ENCODE results near the gene C2.
A peak's percentile ranks its signal among the peaks of the same experiment; 100 is the strongest.

Gene C2

GRCh38 chr6:31927242-31927862 lies at the start of gene C2:
TSS of gene C2 (plus strand) at chr6:31927717. CDS start at chr6:31927753, 36 bp downstream.
- no peak for DNase-seq

GRCh38 chr6:31878222-31878621 lies 49.3 kb upstream of the C2 start:
- no peak for DNase-seq

- DNase-seq: no peak
Observed at GRCh38 chr6:31878726-31879125, 48.8 kb upstream of the C2 start, which contains the start of gene SLC44A4. TSS of gene SLC44A4 (minus strand) at chr6:31878997. CDS start at chr6:31878980, 17 bp downstream.

- DNase-seq: no peak
Observed at GRCh38 chr6:31879143-31879542, 48.4 kb upstream of the C2 start.

- DNase-seq: no peak
Observed at GRCh38 chr6:31879901-31880300, 47.6 kb upstream of the C2 start.

GRCh38 chr6:31880616-31881015 lies 46.9 kb upstream of the C2 start:
- DNase-seq: no peak

GRCh38 chr6:31881136-31881859 lies 46.2 kb upstream of the C2 start:
- no peak for DNase-seq

GRCh38 chr6:31882344-31882743 lies 45.2 kb upstream of the C2 start:
- no peak for DNase-seq

- no peak for DNase-seq
Observed at GRCh38 chr6:31883676-31884075, 43.8 kb upstream of the C2 start.

- no peak for DNase-seq
Observed at GRCh38 chr6:31884528-31885035, 42.9 kb upstream of the C2 start.

GRCh38 chr6:31886541-31886991 lies 41.0 kb upstream of the C2 start:
- no peak for DNase-seq

GRCh38 chr6:31887173-31888007 lies 40.1 kb upstream of the C2 start:
- DNase-seq: no peak

GRCh38 chr6:31888276-31889258 lies 39.0 kb upstream of the C2 start:
- DNase-seq: peak; percentile 61

GRCh38 chr6:31889331-31889972 lies 38.1 kb upstream of the C2 start:
- DNase-seq: no peak

- no peak for DNase-seq
Observed at GRCh38 chr6:31892821-31893220, 34.7 kb upstream of the C2 start.

- DNase-seq: no peak
Observed at GRCh38 chr6:31896493-31896855, 31.0 kb upstream of the C2 start.

GRCh38 chr6:31896856-31897611 lies 30.5 kb upstream of the C2 start:
- no peak for DNase-seq

- DNase-seq: peak; percentile 91
Observed at GRCh38 chr6:31897612-31898382, 29.7 kb upstream of the C2 start, which contains the start of gene EHMT2. TSS of gene EHMT2 (minus strand) at chr6:31897698. CDS start at chr6:31897677, 21 bp downstream.

GRCh38 chr6:31898383-31899011 lies 29.0 kb upstream of the C2 start:
- DNase-seq: peak; percentile 57

Data from activated CD4-positive, alpha-beta T cell treated with anti-CD3 and anti-CD28 coated beads, Interleukin-2, Interleukin-6, amounts not matched to agents 100 ng/mL and 50 ng/mL, durations not matched to agents 16 hours and 8 hours (primary cell).